Neutrophil (primary cell): ENCODE data around the gene ITSN2.

ENCODE experiments used
- H3K27ac ChIP-seq: fragments of 200-600 bp; sonication (generic); 2 replicates; pipeline ENCODE4 v1.5.1; 2016; ENCODE audit warnings: mild to moderate bottlenecking, moderate library complexity
- H3K27me3 ChIP-seq: fragments of 200-600 bp; sonication (generic); 2 replicates; pipeline ENCODE4 v1.6.0; 2016; ENCODE audit warnings: mild to moderate bottlenecking
- H3K36me3 ChIP-seq: fragments of 200-600 bp; sonication (generic); 2 replicates; pipeline ENCODE4 v1.5.1; 2017
- H3K4me1 ChIP-seq, 2 experiments: fragments of 200-600 bp in 1 of 2; sonication (generic) in 1 of 2; 1 replicate in 1 of 2; 2 replicates in 1 of 2; pipeline versions ENCODE4 v1.5.1 to v1.6.1; 2013 to 2016; ENCODE audit warnings: low read depth in 1 of 2, low read length in 1 of 2, mild to moderate bottlenecking in 1 of 2, moderate library complexity in 1 of 2; ENCODE audit not compliant: control insufficient read depth in 1 of 2, insufficient read depth in 1 of 2
- H3K4me3 ChIP-seq, 2 experiments: fragments of 200-600 bp in 1 of 2; sonication (generic) in 1 of 2; 1 replicate in 1 of 2; 2 replicates in 1 of 2; pipeline ENCODE4 v1.5.1; 2013 to 2016; ENCODE audit warnings: low read depth in 1 of 2, low read length in 1 of 2, mild to moderate bottlenecking in 1 of 2, moderate library complexity in 1 of 2
- H3K9me3 ChIP-seq: fragments of 200-600 bp; sonication (generic); 2 replicates; pipeline ENCODE4 v1.5.1; 2016
- CTCF ChIP-seq: fragments of 200-600 bp; sonication (generic); IDR thresholded peaks from 2 replicates; pipeline ENCODE4 v1.5.1; 2016; ENCODE audit warnings: antibody characterized with exemption

Gene ITSN2

GRCh38 chr2:24372033-24372432 is 11.7 kb upstream of the ITSN2 start:
- Histone ChIP-seq H3K27ac (no peak overlapping the region), H3K9me3 (no peaks in the 10 kb centered on the region), H3K4me3 (no peak overlapping the region), H3K27me3 (no peaks in the 10 kb centered on the region), H3K4me1 (no peaks in the 10 kb centered on the region), H3K36me3 (no peaks in the 10 kb centered on the region)
- no peak for TF ChIP-seq CTCF

GRCh38 chr2:24365826-24366225 is 5.5 kb upstream of the ITSN2 start:
- Histone ChIP-seq H3K36me3 (no peaks in the 10 kb centered on the region), H3K4me1 (peaks cover 13 to 16% of the 10 kb centered on the region in 2 experiments), H3K9me3 (no peaks in the 10 kb centered on the region), H3K27me3 (no peaks in the 10 kb centered on the region), H3K4me3 (no peak overlapping the region), H3K27ac (no peak overlapping the region)
- no peak for TF ChIP-seq CTCF

GRCh38 chr2:24365051-24365450 is 4.7 kb upstream of the ITSN2 start:
- peaks cover 16 to 18% of the 10 kb centered on the region in 2 experiments for H3K4me1 ChIP-seq
- no peaks in the 10 kb centered on the region for H3K9me3 ChIP-seq
- peak overlapping the region; percentile 70 for H3K27ac ChIP-seq
- no peaks in the 10 kb centered on the region for H3K36me3 ChIP-seq
- H3K4me3 ChIP-seq: peak overlapping the region in 1 of 2 experiments; percentile 7
- no peak for TF ChIP-seq CTCF
- H3K27me3 ChIP-seq: no peaks in the 10 kb centered on the region

- Histone ChIP-seq H3K4me1 (peaks cover 27 to 28% of the 10 kb centered on the region in 2 experiments), H3K36me3 (no peaks in the 10 kb centered on the region), H3K27me3 (no peaks in the 10 kb centered on the region), H3K27ac (no peak overlapping the region), H3K4me3 (no peak overlapping the region), H3K9me3 (no peaks in the 10 kb centered on the region)
- TF ChIP-seq CTCF: no peak
Observed at GRCh38 chr2:24363301-24363700, 3.0 kb upstream of the ITSN2 start.

- peaks cover 32 to 36% of the 10 kb centered on the region in 2 experiments for H3K4me1 ChIP-seq
- no peak for TF ChIP-seq CTCF
- no peaks in the 10 kb centered on the region for H3K36me3 ChIP-seq
- H3K9me3 ChIP-seq: no peaks in the 10 kb centered on the region
- no peaks in the 10 kb centered on the region for H3K27me3 ChIP-seq
- H3K27ac ChIP-seq: no peak overlapping the region
- no peak overlapping the region for H3K4me3 ChIP-seq
Observed at GRCh38 chr2:24362253-24362652, 1.9 kb upstream of the ITSN2 start.

- no peak for TF ChIP-seq CTCF
- peak overlapping the region; percentile 99 for H3K27ac ChIP-seq
- H3K27me3 ChIP-seq: no peaks in the 10 kb centered on the region
- H3K4me3 ChIP-seq: peak overlapping the region; percentile 87 to 95
- no peaks in the 10 kb centered on the region for H3K36me3 ChIP-seq
- H3K4me1 ChIP-seq: peaks cover 32 to 36% of the 10 kb centered on the region in 2 experiments
- H3K9me3 ChIP-seq: no peaks in the 10 kb centered on the region
Observed at GRCh38 chr2:24360963-24361330, 611 bp upstream of the ITSN2 start.
